ENCODE data around the gene STXBP6.
"Not testable (repeated sequence)": the region's sequence is repeated elsewhere in the genome, so short reads cannot be mapped to it uniquely, and the experiment has no call there.

STXBP6 gene

GRCh38 chr14:24948261-24948847 lies 101.6 kb downstream of the STXBP6 start:
- no peak for DNase-seq

GRCh38 chr14:24947131-24947530 lies 102.8 kb downstream of the STXBP6 start:
- no peak for DNase-seq

- peak; percentile 100 for DNase-seq
Observed at GRCh38 chr14:24944800-24945199, 105.1 kb downstream of the STXBP6 start.

GRCh38 chr14:24943024-24943423 lies 106.9 kb downstream of the STXBP6 start:
- peak; percentile 98 for DNase-seq

GRCh38 chr14:24941719-24942118 lies 108.2 kb downstream of the STXBP6 start:
- DNase-seq: peak; percentile 100

- DNase-seq: peak; percentile 45
Observed at GRCh38 chr14:24940213-24940783, 109.6 kb downstream of the STXBP6 start.

- peak; percentile 99 for DNase-seq
Observed at GRCh38 chr14:24938593-24938992, 111.4 kb downstream of the STXBP6 start.

- no peak for DNase-seq
Observed at GRCh38 chr14:24937300-24937699, 112.6 kb downstream of the STXBP6 start.

- not testable (repeated sequence) for DNase-seq
Observed at GRCh38 chr14:24936773-24937172, 113.2 kb downstream of the STXBP6 start.

- DNase-seq: no peak
Observed at GRCh38 chr14:24935796-24936195, 114.2 kb downstream of the STXBP6 start.

- DNase-seq: no peak
Observed at GRCh38 chr14:24928386-24928900, 121.5 kb downstream of the STXBP6 start.

GRCh38 chr14:24927809-24928208 lies 122.1 kb downstream of the STXBP6 start:
- DNase-seq: no peak

- no peak for DNase-seq
Observed at GRCh38 chr14:24925771-24926374, 124.1 kb downstream of the STXBP6 start.

GRCh38 chr14:24924544-24924943 lies 125.4 kb downstream of the STXBP6 start:
- no peak for DNase-seq

GRCh38 chr14:24921903-24922302 lies 128.0 kb downstream of the STXBP6 start:
- no peak for DNase-seq

- no peak for DNase-seq
Observed at GRCh38 chr14:24920265-24921075, 129.5 kb downstream of the STXBP6 start.

- DNase-seq: no peak
Observed at GRCh38 chr14:24918822-24919221, 131.1 kb downstream of the STXBP6 start.

- no peak for DNase-seq
Observed at GRCh38 chr14:24915958-24916595, 133.9 kb downstream of the STXBP6 start.

- no peak for DNase-seq
Observed at GRCh38 chr14:24915403-24915921, 134.5 kb downstream of the STXBP6 start.

GRCh38 chr14:24913746-24914145 lies 136.2 kb downstream of the STXBP6 start:
- no peak for DNase-seq

GRCh38 chr14:24913021-24913420 lies 136.9 kb downstream of the STXBP6 start:
- no peak for DNase-seq

GRCh38 chr14:24911324-24912109 lies 138.4 kb downstream of the STXBP6 start:
- no peak for DNase-seq
